Right atrium auricular region (tissue), 2 donors: ENCODE data around the gene MPDU1. TPM values are rescaled to one million over a fixed set of nuclear protein-coding genes. Genes with fewer than 3 reads are reported as not detected.

ENCODE experiments used
- DNase-seq: peaks from one replicate; pipeline ENCODE4 v3.0.0-alpha.2; 2019; ENCODE audit warnings: low spot score
- H3K27ac ChIP-seq, 2 donors: fragments of 200-600 bp; sonication (generic); 1 replicate in 1 of 2; 2 replicates in 1 of 2; pipeline ENCODE4 v1.5.1; 2016 to 2019
- H3K27me3 ChIP-seq, 2 donors: fragments of 200-600 bp; sonication (generic); one replicate each; pipeline versions ENCODE4 v1.5.1 to v1.6.0; 2017 to 2019
- H3K36me3 ChIP-seq: fragments of 200-600 bp; sonication (generic); one replicate; pipeline ENCODE4 v1.5.1; 2016
- H3K4me1 ChIP-seq, 2 donors: fragments of 200-600 bp; sonication (generic); one replicate each; pipeline versions ENCODE4 v1.5.1 to v1.6.0; 2017 to 2019
- H3K4me3 ChIP-seq, 2 donors: fragments of 200-600 bp; sonication (generic); 1 replicate in 1 of 2; 2 replicates in 1 of 2; pipeline ENCODE4 v1.5.1; 2017 to 2019; ENCODE audit warnings: mild to moderate bottlenecking in 1 of 2, moderate library complexity in 1 of 2
- H3K9me3 ChIP-seq, 2 donors: fragments of 200-600 bp; sonication (generic); one replicate each; pipeline ENCODE4 v1.5.1; 2019
- total RNA-seq, 2 donors: library from RNA; depleted of rRNA; stranded (reverse); fragments of >200 nt; gene quantifications; one replicate each; pipeline ENCODE4 v1.1.0, GENCODE V29; 2016
- TF ChIP-seq, protein P1 (sequence below), 2 donors: fragments of 200-600 bp; sonication (generic); IDR thresholded peaks; one replicate each; pipeline ENCODE4 v1.5.1; 2019; ENCODE audit warnings: antibody characterized with exemption in 2 of 2

Gene MPDU1
- total RNA-seq, 2 donors from 2014 or later = 55.4 to 81.1 TPM

DNA sequence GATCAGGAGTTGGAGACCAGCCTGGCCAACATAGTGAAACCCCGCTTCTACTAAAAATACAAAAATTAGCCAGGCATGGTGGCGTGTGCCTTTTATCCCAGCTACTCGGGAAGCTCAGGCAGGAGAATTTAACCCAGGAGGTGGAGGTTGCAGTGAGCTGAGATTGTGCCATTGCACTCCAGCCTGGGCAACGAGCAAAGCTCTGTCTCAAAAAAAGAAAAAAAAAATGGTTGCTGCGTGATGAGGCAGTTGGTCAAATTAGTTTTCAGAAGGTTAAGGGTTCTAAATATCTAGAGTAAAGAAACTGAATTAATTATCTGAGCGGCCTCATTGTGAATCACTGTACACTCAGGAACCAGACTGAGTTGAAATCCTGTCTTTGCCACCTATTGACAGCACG lies 7.7 kb upstream of the MPDU1 start:
- H3K9me3 ChIP-seq = no peaks in the 10 kb centered on the region
- H3K27me3 ChIP-seq = no peaks in the 10 kb centered on the region
- no peak overlapping the region for H3K4me3 ChIP-seq
- peaks cover 0 to 59% of the 10 kb centered on the region in 2 donors for H3K4me1 ChIP-seq
- TF ChIP-seq, protein P1, sequence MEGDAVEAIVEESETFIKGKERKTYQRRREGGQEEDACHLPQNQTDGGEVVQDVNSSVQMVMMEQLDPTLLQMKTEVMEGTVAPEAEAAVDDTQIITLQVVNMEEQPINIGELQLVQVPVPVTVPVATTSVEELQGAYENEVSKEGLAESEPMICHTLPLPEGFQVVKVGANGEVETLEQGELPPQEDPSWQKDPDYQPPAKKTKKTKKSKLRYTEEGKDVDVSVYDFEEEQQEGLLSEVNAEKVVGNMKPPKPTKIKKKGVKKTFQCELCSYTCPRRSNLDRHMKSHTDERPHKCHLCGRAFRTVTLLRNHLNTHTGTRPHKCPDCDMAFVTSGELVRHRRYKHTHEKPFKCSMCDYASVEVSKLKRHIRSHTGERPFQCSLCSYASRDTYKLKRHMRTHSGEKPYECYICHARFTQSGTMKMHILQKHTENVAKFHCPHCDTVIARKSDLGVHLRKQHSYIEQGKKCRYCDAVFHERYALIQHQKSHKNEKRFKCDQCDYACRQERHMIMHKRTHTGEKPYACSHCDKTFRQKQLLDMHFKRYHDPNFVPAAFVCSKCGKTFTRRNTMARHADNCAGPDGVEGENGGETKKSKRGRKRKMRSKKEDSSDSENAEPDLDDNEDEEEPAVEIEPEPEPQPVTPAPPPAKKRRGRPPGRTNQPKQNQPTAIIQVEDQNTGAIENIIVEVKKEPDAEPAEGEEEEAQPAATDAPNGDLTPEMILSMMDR (IDR thresholded peaks at IDR 0.05) = no peak
- H3K36me3 ChIP-seq = peaks cover 60% of the 10 kb centered on the region
- no peak for DNase-seq
- no peak overlapping the region for H3K27ac ChIP-seq

DNA sequence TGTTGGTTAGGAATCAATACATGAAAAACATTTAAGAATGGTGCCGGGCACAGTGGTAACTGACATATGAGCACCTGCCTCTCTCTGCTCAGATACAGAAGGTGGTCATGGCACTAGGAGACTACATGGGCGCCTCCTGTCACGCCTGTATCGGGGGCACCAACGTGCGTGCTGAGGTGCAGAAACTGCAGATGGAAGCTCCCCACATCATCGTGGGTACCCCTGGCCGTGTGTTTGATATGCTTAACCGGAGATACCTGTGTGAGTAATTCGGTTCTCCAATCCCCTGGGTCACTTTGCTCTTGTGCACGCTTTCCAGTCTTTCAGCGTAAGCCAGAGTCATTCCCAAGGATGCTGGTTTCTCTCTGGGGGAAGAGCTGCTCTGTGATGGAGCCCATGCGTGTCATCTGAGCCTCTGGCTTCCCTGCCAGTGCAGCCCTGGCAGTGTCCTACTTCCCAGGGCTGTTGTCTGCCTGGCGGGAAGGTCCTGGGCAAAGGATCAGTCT lies 7.2 kb upstream of the MPDU1 start:
- no peak for DNase-seq
- H3K4me1 ChIP-seq = peaks cover 0 to 59% of the 10 kb centered on the region in 2 donors
- H3K4me3 ChIP-seq = no peak overlapping the region
- peaks cover 55% of the 10 kb centered on the region for H3K36me3 ChIP-seq
- H3K27ac ChIP-seq = no peak overlapping the region
- H3K9me3 ChIP-seq = no peaks in the 10 kb centered on the region
- TF ChIP-seq, protein P1 (IDR thresholded peaks at IDR 0.05) = no peak
- H3K27me3 ChIP-seq = no peaks in the 10 kb centered on the region

DNA sequence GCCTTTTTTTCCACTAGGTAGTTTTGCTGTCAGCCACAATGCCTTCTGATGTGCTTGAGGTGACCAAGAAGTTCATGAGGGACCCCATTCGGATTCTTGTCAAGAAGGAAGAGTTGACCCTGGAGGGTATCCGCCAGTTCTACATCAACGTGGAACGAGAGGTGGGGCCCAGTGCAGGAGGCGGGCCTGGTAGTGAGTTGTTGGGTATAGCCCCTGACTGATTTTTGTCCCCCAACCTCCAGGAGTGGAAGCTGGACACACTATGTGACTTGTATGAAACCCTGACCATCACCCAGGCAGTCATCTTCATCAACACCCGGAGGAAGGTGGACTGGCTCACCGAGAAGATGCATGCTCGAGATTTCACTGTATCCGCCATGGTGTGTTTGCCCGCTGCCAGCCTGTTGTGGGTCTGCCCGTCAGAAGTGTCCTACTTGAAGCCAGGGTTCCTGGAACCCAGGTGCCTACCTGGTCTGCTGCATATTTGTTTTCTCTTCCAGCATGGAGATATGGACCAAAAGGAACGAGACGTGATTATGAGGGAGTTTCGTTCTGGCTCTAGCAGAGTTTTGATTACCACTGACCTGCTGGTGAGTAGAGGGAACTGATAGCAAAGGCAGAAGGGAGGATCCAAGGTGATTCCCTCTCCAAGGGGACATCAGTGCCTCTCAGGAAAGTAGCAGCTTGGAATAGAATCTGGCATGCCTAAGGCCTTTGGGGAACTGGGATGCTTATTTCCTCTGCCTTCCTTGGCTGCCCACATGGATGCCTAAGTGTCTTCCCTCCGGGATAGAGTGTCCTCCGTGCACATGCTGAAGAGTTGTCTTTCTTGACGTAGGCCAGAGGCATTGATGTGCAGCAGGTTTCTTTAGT lies 6.1 kb upstream of the MPDU1 start:
- TF ChIP-seq, protein P1 (IDR thresholded peaks at IDR 0.05) = no peak
- peaks cover 0 to 60% of the 10 kb centered on the region in 2 donors for H3K4me1 ChIP-seq
- H3K9me3 ChIP-seq = no peaks in the 10 kb centered on the region
- H3K27me3 ChIP-seq = no peaks in the 10 kb centered on the region
- H3K36me3 ChIP-seq = peaks cover 54% of the 10 kb centered on the region
- no peak for DNase-seq
- H3K4me3 ChIP-seq = no peak overlapping the region
- no peak overlapping the region for H3K27ac ChIP-seq

DNA sequence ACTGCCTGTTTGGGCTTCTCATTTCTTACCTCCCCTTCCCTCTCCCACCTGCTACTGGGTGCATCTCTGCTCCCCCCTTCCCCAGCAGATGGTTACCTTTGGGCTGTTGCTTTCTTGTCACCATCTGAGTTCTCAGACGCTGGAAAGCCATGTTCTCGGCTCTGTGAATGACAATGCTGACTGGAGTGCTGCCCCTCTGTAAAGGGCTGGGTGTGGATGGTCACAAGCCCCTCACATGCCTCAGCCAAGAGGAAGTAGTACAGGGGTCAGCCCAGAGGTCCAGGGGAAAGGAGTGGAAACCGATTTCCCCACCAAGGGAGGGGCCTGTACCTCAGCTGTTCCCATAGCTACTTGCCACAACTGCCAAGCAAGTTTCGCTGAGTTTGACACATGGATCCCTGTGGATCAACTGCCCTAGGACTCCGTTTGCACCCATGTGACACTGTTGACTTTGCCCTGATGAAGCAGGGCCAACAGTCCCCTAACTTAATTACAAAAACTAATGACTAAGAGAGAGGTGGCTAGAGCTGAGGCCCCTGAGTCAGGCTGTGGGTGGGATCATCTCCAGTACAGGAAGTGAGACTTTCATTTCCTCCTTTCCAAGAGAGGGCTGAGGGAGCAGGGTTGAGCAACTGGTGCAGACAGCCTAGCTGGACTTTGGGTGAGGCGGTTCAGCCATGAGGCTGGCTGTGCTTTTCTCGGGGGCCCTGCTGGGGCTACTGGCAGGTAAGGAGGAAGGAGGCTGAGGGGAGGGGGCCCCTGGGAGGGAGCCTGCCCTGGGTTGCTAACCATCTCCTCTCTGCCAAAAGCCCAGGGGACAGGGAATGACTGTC lies 4.4 kb upstream of the MPDU1 start, which contains the start of gene CD68:
TSS of gene CD68 (plus strand) at position 638 of the 833 bp plus-strand sequence. CDS start at position 678, 40 bp downstream.
- Histone ChIP-seq H3K27ac (peak within 1 kb of the TSS; percentile 76 to 97), H3K36me3 (peaks cover 50% of the 10 kb centered on the region), H3K27me3 (no peaks in the 10 kb centered on the region), H3K4me1 (peaks cover 0 to 65% of the 10 kb centered on the region in 2 donors), H3K4me3 (peak within 1 kb of the TSS; percentile 5 to 34), H3K9me3 (no peaks in the 10 kb centered on the region)
- peak; percentile 93 for DNase-seq
- TF ChIP-seq, protein P1 (IDR thresholded peaks at IDR 0.05) = no peak

DNA sequence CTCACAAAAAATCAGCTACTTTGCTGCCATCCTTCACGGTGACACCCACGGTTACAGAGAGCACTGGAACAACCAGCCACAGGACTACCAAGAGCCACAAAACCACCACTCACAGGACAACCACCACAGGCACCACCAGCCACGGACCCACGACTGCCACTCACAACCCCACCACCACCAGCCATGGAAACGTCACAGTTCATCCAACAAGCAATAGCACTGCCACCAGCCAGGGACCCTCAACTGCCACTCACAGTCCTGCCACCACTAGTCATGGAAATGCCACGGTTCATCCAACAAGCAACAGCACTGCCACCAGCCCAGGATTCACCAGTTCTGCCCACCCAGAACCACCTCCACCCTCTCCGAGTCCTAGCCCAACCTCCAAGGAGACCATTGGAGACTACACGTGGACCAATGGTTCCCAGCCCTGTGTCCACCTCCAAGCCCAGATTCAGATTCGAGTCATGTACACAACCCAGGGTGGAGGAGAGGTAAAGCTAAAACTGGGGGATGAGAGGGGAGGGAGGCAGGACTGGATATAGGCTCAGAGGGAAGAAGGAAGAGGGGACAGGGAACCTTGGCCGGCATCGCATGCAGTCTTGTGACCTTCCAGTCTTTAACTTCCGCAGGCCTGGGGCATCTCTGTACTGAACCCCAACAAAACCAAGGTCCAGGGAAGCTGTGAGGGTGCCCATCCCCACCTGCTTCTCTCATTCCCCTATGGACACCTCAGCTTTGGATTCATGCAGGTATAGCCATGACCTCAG lies 3.6 kb upstream of the MPDU1 start:
- Histone ChIP-seq H3K27me3 (no peaks in the 10 kb centered on the region), H3K4me3 (peak overlapping the region; percentile 5 to 34), H3K4me1 (peaks cover 0 to 65% of the 10 kb centered on the region in 2 donors), H3K27ac (peak overlapping the region; percentile 76 to 97), H3K36me3 (peaks cover 42% of the 10 kb centered on the region), H3K9me3 (no peaks in the 10 kb centered on the region)
- DNase-seq = no peak
- TF ChIP-seq, protein P1 (IDR thresholded peaks at IDR 0.05) = no peak
